GM21619 (cell line): ENCODE measurements around the gene NOL9.

Experiments used
- ATAC-seq: cut with Tn5 transposase; IDR thresholded peaks from one replicate; pipeline ENCODE4 v1.9.1; 2021; ENCODE audit not compliant: unreplicated experiment

NOL9 gene

DNA sequence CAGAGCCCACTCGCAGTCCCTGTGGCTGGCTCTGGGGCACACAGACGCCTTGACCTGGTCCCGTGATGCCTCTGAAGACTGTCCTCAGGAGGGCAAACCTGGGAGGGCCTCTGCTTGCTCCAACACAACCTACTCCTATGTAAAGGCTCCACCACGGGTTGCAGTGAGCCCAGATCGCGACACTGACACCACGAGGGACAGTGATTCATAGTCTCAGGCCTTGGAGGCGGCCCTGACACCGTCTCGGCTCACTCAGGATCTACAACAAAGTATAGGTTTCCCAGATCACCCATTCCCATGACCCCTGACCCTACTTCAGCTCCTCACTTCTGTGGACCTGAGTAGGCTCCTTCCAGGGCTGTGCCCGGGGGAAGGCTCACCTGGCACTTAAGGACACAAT is 28.0 kb downstream of the NOL9 start:
- ATAC-seq: no peak

DNA sequence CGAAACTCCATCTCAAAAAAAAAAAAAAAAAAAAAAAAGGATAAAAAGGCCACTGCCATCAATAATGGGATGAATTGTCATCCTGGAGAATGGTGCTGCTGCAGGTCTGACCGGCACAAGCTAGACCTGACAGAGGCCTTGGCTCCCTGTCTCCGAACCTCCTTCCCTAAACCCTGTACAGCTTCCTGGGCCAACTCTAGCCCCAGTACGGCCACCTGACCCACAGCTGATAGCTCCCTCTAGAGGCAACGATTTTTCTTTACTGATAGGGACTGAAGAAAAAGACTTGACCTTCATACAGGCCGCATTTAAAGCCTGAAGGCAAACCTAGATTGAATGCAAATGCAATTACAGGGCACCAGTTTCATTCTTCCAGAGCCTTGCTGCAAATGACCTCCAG is 30.7 kb downstream of the NOL9 start:
- ATAC-seq: no peak

DNA sequence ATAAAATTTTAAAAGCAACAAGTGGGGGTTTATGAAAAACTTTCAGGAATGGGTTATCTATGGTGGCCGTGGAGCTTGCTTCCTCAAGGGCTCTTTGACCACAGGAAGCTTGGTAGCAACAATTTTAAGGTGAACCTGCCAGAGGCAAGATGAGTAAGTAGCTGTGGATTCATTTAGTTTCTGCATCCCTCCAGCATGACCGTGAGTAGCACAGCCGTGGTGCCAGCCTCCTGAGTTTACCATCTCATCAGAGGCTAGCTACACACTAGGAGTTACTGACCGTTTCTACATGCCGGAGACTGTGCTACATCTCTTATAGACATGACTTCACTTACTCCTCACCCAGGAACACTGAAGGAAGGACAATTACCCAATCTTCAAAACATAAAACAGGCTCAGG is 32.8 kb downstream of the NOL9 start:
- ATAC-seq: no peak

GRCh38 chr1:6519935-6520671 is 34.2 kb downstream of the NOL9 start:
- no peak for ATAC-seq

- no peak for ATAC-seq
Measured at GRCh38 chr1:6519491-6519934, 34.8 kb downstream of the NOL9 start.

GRCh38 chr1:6517435-6517851 is 36.9 kb downstream of the NOL9 start:
- ATAC-seq: no peak

DNA sequence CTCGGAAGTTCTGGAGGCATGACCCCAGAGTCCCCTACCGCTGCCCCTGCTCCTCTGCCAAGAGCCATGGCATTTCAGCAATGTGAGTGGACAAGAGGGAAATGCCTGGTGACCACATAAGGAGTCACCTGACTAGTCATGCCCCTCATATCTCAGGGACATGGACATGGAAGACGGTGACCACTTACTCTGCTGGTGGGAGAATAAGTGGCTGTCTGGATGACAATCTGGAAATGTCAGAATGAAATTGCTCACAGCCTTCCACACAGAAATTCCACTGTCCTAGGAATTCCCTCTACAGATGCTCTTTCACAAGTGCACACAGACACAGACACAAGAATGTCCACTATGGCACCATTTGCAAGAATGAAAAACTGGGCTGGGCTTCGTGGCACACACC is 38.5 kb downstream of the NOL9 start:
- no peak for ATAC-seq

DNA sequence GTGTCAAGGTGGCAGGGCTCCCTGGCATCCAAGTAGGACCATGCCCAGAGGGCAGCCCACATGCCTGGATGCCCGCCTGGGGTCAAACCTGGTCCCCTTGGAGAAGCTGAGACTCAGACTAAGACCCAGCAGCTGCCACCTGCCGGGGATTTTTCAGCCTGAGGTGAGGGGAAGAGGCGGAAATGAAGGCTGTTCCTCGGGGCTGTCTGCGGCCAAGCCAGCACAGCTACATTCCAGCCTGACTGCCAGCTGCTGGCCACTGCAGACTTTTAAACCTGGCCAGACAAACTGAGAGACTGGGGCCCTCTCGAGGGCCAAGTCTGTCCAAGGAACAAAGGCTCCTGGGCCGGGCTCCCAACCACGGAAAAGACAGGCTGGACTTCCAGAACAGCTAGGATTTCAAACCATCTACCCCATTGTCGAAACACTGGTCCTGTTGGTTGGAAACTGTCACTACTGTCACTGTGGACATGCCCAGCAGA is 41.0 kb downstream of the NOL9 start:
- ATAC-seq: no peak

DNA sequence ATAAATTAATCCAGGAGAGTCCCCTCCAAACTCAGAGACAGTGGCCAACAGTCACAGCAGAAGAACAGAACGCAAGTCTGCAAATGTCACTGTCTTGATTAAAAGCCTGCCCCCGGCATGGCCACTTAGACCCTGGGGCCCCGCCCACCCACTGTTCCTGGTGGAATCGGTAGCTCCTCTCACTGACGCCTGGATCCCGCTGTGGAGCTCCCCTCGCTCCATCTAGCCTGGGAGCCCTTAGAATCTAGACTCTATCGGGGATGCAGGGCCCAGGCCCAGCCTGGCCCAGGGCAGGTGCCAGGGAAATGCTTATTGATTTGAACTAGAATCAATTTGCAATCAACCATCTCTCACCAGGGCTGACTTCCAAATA is 41.4 kb downstream of the NOL9 start:
- ATAC-seq: no peak

DNA sequence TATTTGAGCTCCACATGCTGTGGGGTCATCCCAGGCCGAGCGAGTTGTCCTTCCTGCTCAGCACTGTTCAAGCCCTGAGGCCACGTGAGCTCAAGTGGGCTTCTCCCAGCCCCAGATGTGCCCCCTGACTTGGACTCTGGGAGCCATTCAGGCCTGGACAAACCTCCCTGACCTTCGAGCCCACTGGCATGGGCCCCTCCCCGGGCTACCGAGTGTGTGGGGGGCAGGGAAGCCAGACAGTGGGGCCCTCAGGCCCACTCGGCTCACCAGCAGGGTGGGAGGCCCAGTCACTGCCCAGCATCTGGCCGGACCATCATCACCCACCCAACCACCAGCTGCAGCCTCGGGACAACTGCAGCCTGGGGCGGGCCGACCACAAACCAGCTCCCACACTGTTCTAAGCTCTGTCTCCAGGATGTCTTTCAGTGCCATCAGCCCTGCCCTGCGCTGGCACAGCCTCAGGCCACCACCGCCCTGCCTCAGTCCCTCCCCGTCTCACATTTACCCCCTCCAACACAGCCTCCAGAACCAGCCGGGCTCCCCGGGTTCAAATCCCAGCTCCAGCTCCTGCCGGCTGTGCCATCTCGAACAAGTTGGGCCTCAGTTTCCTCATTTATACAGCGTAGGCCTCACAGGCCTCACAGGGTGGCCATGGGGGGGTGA is 41.9 kb downstream of the NOL9 start:
- ATAC-seq: no peak

DNA sequence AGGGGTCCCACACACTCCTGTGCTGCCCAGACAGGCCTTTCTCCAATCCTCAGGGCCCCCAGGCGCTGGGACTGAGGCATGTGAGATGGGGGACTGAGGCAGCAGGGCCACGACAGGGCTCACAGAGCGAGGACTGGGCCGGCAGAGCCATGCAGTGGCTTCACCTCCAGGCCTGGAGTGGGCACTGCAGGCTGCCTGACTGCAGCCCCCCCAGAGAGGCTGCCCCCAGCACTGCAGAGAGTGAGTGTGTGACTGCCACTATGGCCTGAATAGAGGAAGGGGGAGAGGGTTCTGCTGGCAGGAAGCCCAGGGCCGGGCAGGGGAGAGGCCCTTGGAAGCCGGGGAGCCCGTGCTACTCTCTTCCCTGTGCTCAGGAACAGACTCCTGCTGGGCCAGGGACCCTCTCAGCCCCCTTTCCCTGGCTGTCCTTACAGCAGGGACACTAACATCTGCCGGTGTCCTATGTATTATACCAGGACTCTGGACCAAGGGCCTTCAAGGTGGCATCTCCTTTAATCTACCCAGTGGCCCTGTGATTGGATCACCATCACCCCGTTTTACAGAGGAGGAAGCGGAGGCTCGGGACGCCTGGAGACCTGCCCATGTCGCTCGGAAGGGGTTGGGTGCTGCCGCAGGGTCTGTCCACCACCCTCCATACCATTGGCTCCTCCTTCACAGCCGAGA is 42.6 kb downstream of the NOL9 start:
- no peak for ATAC-seq

DNA sequence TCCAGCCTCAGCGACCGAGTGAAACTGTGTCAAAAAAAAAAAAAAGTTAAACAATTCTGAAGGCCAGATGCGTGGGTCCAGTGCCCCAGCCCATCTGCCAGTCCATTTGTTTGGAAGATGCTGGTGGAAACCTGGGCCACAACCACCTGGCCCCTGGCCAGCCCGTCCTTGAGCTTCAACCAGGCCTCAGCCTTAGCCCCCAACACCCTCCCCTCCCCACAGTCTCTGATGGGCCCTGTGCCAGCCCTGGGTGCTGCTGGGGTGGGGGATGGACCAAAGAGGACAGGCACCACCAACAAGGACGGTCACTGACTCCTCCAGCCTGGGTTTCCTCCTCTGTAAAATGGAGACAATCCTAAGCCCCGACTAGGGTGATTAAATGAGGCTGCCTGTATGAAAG is 43.3 kb downstream of the NOL9 start:
- no peak for ATAC-seq

- ATAC-seq: no peak
Measured at GRCh38 chr1:6510493-6510892, 43.8 kb downstream of the NOL9 start.

DNA sequence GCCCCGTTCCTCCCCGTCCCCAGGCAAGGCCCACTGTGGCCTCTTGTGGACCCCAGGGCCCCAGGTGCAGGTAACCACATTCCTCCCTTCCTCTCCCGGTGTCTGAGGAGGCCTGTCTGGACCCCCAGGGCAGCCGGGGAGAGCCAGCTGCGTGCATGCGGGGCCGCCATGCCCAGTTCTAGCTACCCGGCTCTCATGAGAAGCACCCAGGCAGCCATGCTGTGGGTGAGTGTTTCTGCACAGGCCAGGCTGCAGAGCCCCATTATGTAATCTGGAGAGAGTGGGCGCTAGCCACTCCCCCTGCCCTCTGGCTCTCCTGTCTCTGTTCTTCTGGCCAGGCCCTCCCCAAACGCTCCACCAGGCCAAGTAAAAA is 44.4 kb downstream of the NOL9 start:
- no peak for ATAC-seq

GRCh38 chr1:6509220-6509918 is 44.9 kb downstream of the NOL9 start:
- ATAC-seq: no peak

GRCh38 chr1:6508816-6509189 is 45.5 kb downstream of the NOL9 start:
- no peak for ATAC-seq

DNA sequence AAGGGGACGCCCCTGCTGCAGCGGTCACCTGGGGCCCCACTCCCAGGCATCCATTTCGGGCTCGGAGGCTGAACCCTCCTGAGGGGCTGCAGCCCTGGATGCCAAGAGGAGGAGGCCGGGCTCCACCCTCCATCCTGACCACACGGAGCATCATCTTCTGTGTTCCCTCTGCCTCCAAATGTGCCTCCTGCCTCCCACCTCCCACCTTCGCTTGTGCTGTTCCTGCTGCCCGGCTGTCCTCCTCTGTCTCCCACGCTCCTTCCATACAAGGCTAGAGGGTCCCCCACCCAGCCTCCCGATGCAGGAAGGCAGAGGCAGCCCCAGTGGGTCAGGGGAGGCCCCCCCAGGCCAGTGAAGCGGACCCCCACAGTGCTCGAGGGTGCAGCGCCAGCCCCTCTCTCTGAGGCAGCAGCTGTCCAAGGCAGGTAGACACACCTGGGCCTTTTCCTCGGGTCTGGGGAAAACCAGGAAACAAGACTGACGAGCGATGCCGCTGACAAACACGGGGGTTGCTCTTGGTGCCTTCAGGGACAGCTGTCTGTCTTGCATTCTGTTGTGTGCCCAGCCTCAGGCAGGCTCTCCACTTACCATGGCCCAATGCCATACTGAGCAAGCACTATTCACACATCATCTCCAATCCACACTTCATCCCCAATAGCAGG is 46.0 kb downstream of the NOL9 start:
- ATAC-seq: no peak

- ATAC-seq: no peak
Measured at GRCh38 chr1:6507461-6507911, 46.8 kb downstream of the NOL9 start.

DNA sequence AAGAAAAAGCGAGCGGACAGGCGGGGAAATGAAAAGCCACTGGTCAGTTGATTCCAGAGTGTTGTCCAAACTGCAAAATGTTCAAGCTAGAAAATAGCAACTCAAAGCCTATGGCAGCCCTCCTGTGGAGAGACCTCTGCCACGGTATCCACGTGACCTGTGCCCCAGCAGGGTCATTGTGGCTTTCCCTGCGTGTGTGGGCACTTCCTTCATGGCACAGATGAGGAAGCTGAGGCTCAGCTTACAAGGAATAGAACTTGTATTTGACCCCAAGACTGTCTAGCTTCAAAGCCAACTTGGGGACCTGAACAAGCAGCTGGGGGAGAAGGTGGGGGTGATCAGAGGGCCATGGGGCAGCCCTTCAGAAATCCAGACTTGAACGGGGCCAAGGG is 47.3 kb downstream of the NOL9 start:
- ATAC-seq: no peak

GRCh38 chr1:6506210-6507036 is 47.9 kb downstream of the NOL9 start:
- ATAC-seq: no peak
